SK-N-SH treated with all-trans-retinoic acid at 6 μM for 48 hours (cell line): Measurements from ENCODE around the gene AKAP6.

Source experiments
- ATAC-seq: fragments of 200-7000 bp; cut with Tn5 transposase; 3 replicates; pipeline ENCODE4 v1.9.1; 2020; ENCODE audit warnings: mild to moderate bottlenecking, moderate library complexity
- ARNTL ChIP-seq: fragments of 450-650 bp; formaldehyde crosslinking; IDR thresholded peaks from 2 replicates; pipeline ENCODE4 v1.5.0; 2020; ENCODE audit warnings: low read depth, mild to moderate bottlenecking, moderate library complexity, borderline replicate concordance
- BACH2 ChIP-seq: fragments of 250-450 bp; sonication (Bioruptor Pico); IDR thresholded peaks from 2 replicates; pipeline ENCODE4 v1.9.0; 2021; ENCODE audit warnings: mild to moderate bottlenecking, borderline replicate concordance
- CSDC2 ChIP-seq: fragments of 250-450 bp; sonication (Bioruptor Pico); IDR thresholded peaks from 2 replicates; pipeline ENCODE4 v1.5.0; 2020; ENCODE audit warnings: mild to moderate bottlenecking, moderate library complexity
- ESRRG ChIP-seq: fragments of 250-450 bp; sonication (Bioruptor Pico); IDR thresholded peaks from 2 replicates; pipeline ENCODE4 v1.6.1; 2021; ENCODE audit warnings: mild to moderate bottlenecking
- GLIS3 ChIP-seq: fragments of 250-450 bp; sonication (Bioruptor Pico); IDR thresholded peaks from 2 replicates; pipeline ENCODE4 v1.5.0; 2020; ENCODE audit warnings: mild to moderate bottlenecking, moderate library complexity
- OSR1 ChIP-seq: fragments of 250-450 bp; sonication (Bioruptor Pico); IDR thresholded peaks from 2 replicates; pipeline ENCODE4 v1.8.0; 2022; ENCODE audit warnings: moderate library complexity, mild to moderate bottlenecking, inconsistent platforms
- PPARA ChIP-seq: fragments of 250-450 bp; sonication (Bioruptor Pico); IDR thresholded peaks from 2 replicates; pipeline ENCODE4 v1.5.0; 2020; ENCODE audit warnings: mild to moderate bottlenecking, borderline replicate concordance
- RARB ChIP-seq: fragments of 250-450 bp; sonication (Bioruptor Pico); IDR thresholded peaks from 2 replicates; pipeline ENCODE4 v1.8.0; 2021; ENCODE audit warnings: mild to moderate bottlenecking, moderate library complexity
- SNAI2 ChIP-seq: fragments of 250-450 bp; sonication (Bioruptor Pico); IDR thresholded peaks from 2 replicates; pipeline ENCODE4 v1.5.0; 2020; ENCODE audit warnings: mild to moderate bottlenecking, moderate library complexity
- TCF4 ChIP-seq: fragments of 250-450 bp; sonication (Bioruptor Pico); IDR thresholded peaks from 2 replicates; pipeline ENCODE4 v1.8.0; 2021; ENCODE audit warnings: mild to moderate bottlenecking, moderate library complexity, borderline replicate concordance
- TOX ChIP-seq: fragments of 250-450 bp; sonication (Bioruptor Pico); IDR thresholded peaks from 2 replicates; pipeline ENCODE4 v1.8.0; 2021; ENCODE audit warnings: mild to moderate bottlenecking, moderate library complexity, borderline replicate concordance
- ZC3H10 ChIP-seq: fragments of 250-450 bp; sonication (Bioruptor Pico); IDR thresholded peaks from 2 replicates; pipeline ENCODE4 v1.5.1; 2021; ENCODE audit warnings: mild to moderate bottlenecking, moderate library complexity
- ZFP3 ChIP-seq: fragments of 250-450 bp; sonication (Bioruptor Pico); IDR thresholded peaks from 2 replicates; pipeline ENCODE4 v1.5.0; 2020; ENCODE audit warnings: mild to moderate bottlenecking, moderate library complexity
- ZFP30 ChIP-seq: fragments of 450-650 bp; formaldehyde crosslinking; IDR thresholded peaks from 2 replicates; pipeline ENCODE4 v1.5.0; 2022; ENCODE audit warnings: mild to moderate bottlenecking, moderate library complexity
- ZNF565 ChIP-seq: fragments of 450-650 bp; formaldehyde crosslinking; conservative IDR thresholded peaks from 2 replicates; pipeline ENCODE4 v1.5.0; 2020; ENCODE audit warnings: low read depth, mild to moderate bottlenecking, moderate library complexity
- ZNF70 ChIP-seq: fragments of 450-650 bp; formaldehyde crosslinking; IDR thresholded peaks from 2 replicates; pipeline ENCODE4 v1.5.0; 2020; ENCODE audit warnings: mild to moderate bottlenecking, moderate library complexity
- ZNF8 ChIP-seq: fragments of 450-650 bp; formaldehyde crosslinking; IDR thresholded peaks from 2 replicates; pipeline ENCODE4 v1.5.0; 2020; ENCODE audit warnings: mild to moderate bottlenecking, moderate library complexity
- TF ChIP-seq, protein P1 (sequence below): fragments of 250-450 bp; sonication (Bioruptor Pico); IDR thresholded peaks from 2 replicates; pipeline ENCODE4 v1.8.0; 2020; ENCODE audit warnings: mild to moderate bottlenecking, moderate library complexity, borderline replicate concordance
- TF ChIP-seq, protein P2 (sequence below): fragments of 250-450 bp; sonication (Bioruptor Pico); IDR thresholded peaks from 2 replicates; pipeline ENCODE4 v1.8.0; 2021; ENCODE audit warnings: low read depth, mild to moderate bottlenecking, moderate library complexity, borderline replicate concordance
- TF ChIP-seq, protein P3 (sequence below): fragments of 250-450 bp; sonication (Bioruptor Pico); IDR thresholded peaks from 2 replicates; pipeline ENCODE4 v1.5.1; 2020; ENCODE audit warnings: low read depth, mild to moderate bottlenecking, moderate library complexity
- TF ChIP-seq, protein P4 (sequence below): fragments of 250-450 bp; sonication (Bioruptor Pico); IDR thresholded peaks from 2 replicates; pipeline ENCODE4 v1.5.1; 2021; ENCODE audit warnings: mild to moderate bottlenecking, moderate library complexity
- TF ChIP-seq, protein P5 (sequence below): fragments of 250-450 bp; sonication (Bioruptor Pico); IDR thresholded peaks from 2 replicates; pipeline ENCODE4 v1.5.0; 2020; ENCODE audit warnings: mild to moderate bottlenecking, moderate library complexity

AKAP6 gene

DNA sequence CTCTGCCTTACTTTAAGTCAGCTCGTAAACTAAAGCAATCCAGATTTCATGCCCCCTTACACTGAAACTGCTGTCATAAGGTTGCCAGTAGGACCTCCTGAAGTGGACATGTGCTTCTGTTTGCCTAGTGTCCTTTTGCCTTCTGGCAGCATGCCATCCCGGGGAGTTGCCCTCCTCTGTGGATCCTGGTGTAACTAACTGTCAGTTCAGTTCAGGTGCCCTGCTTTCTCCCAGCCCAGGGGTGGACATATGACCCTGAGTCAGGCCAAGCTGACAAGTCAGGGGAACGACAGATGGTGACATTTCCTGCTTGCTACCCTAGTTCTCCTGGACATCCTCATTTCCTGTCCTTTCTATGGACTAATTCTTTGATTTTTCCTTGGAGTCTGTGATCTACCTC, 25.6 kb downstream of the AKAP6 start:
- ATAC-seq = no peak
- TF ChIP-seq RARB (CRISPR knock-in tag) = no peak
- TF ChIP-seq, protein P1, sequence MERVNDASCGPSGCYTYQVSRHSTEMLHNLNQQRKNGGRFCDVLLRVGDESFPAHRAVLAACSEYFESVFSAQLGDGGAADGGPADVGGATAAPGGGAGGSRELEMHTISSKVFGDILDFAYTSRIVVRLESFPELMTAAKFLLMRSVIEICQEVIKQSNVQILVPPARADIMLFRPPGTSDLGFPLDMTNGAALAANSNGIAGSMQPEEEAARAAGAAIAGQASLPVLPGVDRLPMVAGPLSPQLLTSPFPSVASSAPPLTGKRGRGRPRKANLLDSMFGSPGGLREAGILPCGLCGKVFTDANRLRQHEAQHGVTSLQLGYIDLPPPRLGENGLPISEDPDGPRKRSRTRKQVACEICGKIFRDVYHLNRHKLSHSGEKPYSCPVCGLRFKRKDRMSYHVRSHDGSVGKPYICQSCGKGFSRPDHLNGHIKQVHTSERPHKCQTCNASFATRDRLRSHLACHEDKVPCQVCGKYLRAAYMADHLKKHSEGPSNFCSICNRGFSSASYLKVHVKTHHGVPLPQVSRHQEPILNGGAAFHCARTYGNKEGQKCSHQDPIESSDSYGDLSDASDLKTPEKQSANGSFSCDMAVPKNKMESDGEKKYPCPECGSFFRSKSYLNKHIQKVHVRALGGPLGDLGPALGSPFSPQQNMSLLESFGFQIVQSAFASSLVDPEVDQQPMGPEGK (CRISPR knock-in tag) = no peak
- no peak for TF ChIP-seq ARNTL (CRISPR knock-in tag)
- TF ChIP-seq TCF4 (CRISPR knock-in tag) = no peak
- TF ChIP-seq ZNF70 (CRISPR knock-in tag) = no peak
- TF ChIP-seq, protein P2, sequence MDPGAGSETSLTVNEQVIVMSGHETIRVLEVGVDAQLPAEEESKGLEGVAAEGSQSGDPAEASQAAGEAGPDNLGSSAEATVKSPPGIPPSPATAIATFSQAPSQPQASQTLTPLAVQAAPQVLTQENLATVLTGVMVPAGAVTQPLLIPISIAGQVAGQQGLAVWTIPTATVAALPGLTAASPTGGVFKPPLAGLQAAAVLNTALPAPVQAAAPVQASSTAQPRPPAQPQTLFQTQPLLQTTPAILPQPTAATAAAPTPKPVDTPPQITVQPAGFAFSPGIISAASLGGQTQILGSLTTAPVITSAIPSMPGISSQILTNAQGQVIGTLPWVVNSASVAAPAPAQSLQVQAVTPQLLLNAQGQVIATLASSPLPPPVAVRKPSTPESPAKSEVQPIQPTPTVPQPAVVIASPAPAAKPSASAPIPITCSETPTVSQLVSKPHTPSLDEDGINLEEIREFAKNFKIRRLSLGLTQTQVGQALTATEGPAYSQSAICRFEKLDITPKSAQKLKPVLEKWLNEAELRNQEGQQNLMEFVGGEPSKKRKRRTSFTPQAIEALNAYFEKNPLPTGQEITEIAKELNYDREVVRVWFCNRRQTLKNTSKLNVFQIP (CRISPR knock-in tag) = no peak
- no peak for TF ChIP-seq GLIS3 (CRISPR knock-in tag)
- TF ChIP-seq, protein P3, sequence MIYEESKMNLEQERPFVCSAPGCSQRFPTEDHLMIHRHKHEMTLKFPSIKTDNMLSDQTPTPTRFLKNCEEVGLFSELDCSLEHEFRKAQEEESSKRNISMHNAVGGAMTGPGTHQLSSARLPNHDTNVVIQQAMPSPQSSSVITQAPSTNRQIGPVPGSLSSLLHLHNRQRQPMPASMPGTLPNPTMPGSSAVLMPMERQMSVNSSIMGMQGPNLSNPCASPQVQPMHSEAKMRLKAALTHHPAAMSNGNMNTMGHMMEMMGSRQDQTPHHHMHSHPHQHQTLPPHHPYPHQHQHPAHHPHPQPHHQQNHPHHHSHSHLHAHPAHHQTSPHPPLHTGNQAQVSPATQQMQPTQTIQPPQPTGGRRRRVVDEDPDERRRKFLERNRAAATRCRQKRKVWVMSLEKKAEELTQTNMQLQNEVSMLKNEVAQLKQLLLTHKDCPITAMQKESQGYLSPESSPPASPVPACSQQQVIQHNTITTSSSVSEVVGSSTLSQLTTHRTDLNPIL (CRISPR knock-in tag) = no peak
- no peak for TF ChIP-seq BACH2 (CRISPR knock-in tag)
- no peak for TF ChIP-seq ZNF8 (CRISPR knock-in tag)
- TF ChIP-seq, protein P4, sequence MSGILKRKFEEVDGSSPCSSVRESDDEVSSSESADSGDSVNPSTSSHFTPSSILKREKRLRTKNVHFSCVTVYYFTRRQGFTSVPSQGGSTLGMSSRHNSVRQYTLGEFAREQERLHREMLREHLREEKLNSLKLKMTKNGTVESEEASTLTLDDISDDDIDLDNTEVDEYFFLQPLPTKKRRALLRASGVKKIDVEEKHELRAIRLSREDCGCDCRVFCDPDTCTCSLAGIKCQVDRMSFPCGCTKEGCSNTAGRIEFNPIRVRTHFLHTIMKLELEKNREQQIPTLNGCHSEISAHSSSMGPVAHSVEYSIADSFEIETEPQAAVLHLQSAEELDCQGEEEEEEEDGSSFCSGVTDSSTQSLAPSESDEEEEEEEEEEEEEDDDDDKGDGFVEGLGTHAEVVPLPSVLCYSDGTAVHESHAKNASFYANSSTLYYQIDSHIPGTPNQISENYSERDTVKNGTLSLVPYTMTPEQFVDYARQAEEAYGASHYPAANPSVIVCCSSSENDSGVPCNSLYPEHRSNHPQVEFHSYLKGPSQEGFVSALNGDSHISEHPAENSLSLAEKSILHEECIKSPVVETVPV = no peak
- TF ChIP-seq PPARA = no peak
- TF ChIP-seq ZNF565 (CRISPR knock-in tag) = no peak
- no peak for TF ChIP-seq ESRRG (CRISPR knock-in tag)
- TF ChIP-seq ZC3H10 (CRISPR knock-in tag) = no peak
- TF ChIP-seq, protein P5, sequence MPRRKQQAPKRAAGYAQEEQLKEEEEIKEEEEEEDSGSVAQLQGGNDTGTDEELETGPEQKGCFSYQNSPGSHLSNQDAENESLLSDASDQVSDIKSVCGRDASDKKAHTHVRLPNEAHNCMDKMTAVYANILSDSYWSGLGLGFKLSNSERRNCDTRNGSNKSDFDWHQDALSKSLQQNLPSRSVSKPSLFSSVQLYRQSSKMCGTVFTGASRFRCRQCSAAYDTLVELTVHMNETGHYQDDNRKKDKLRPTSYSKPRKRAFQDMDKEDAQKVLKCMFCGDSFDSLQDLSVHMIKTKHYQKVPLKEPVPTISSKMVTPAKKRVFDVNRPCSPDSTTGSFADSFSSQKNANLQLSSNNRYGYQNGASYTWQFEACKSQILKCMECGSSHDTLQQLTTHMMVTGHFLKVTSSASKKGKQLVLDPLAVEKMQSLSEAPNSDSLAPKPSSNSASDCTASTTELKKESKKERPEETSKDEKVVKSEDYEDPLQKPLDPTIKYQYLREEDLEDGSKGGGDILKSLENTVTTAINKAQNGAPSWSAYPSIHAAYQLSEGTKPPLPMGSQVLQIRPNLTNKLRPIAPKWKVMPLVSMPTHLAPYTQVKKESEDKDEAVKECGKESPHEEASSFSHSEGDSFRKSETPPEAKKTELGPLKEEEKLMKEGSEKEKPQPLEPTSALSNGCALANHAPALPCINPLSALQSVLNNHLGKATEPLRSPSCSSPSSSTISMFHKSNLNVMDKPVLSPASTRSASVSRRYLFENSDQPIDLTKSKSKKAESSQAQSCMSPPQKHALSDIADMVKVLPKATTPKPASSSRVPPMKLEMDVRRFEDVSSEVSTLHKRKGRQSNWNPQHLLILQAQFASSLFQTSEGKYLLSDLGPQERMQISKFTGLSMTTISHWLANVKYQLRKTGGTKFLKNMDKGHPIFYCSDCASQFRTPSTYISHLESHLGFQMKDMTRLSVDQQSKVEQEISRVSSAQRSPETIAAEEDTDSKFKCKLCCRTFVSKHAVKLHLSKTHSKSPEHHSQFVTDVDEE (CRISPR knock-in tag) = no peak
- TF ChIP-seq OSR1 (CRISPR knock-in tag) = no peak

- ATAC-seq = no peak
- no peak for TF ChIP-seq RARB (CRISPR knock-in tag)
- no peak for TF ChIP-seq ZFP30
- TF ChIP-seq ZNF8 (CRISPR knock-in tag) = no peak
- TF ChIP-seq, protein P4 = no peak
- TF ChIP-seq, protein P1 (CRISPR knock-in tag) = no peak
- no peak for TF ChIP-seq OSR1 (CRISPR knock-in tag)
- TF ChIP-seq ZC3H10 (CRISPR knock-in tag) = no peak
- no peak for TF ChIP-seq GLIS3 (CRISPR knock-in tag)
- no peak for TF ChIP-seq TOX (CRISPR knock-in tag)
- TF ChIP-seq, protein P3 (CRISPR knock-in tag) = no peak
- TF ChIP-seq ZFP3 = no peak
- TF ChIP-seq CSDC2 (CRISPR knock-in tag) = no peak
- TF ChIP-seq ZNF70 (CRISPR knock-in tag) = no peak
- TF ChIP-seq SNAI2 (CRISPR knock-in tag) = no peak
- no peak for TF ChIP-seq ESRRG (CRISPR knock-in tag)
- TF ChIP-seq ZNF565 (CRISPR knock-in tag) = no peak
Measured at GRCh38 chr14:32358781-32359180, 29.7 kb downstream of the AKAP6 start.
